ENCODE measurements around the gene SOX6. TPM values are rescaled to one million over a fixed set of nuclear protein-coding genes. Genes with fewer than 3 reads are reported as not detected.

SOX6 gene
- total RNA-seq, 2 experiments from 2014 or later: 0.20 TPM; not detected in 1

DNA sequence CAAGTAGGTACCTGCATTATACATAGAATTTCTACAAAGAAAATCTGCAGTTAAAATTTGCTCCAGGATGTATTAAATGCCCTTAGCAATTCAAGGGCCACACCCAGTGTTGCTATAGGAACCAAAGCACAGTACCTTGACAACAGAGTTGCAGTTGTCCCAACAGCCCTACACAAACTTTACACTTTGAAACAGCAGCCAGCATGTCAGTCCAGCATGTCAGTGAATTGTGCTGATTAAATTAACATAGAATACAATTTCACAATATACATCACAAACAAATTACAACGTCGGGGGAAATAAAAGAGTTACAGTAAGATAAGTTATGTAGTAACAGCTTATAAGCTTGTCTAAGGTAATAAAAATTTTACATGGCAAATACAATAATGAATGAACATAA is 389.2 kb downstream of the SOX6 start:
- intact Hi-C loops (cut with DNase I, micrococcal nuclease): no loop called here
- H3K36me3 ChIP-seq (ENCODE audit: insufficient read depth, low read length): no peaks in the 10 kb centered on the region
- no peak overlapping the region for H3K4me3 Mint-ChIP-seq
- no peaks in the 10 kb centered on the region for H3K9me3 ChIP-seq (ENCODE audit: control insufficient read depth in 1 of 2, insufficient read depth in 1 of 2, low read length in 2 of 2)
- ChIA-PET POLR2A (no interaction called here), CTCF (no interaction called here)
- H3K4me3 ChIP-seq (ENCODE audit: low read length): no peak overlapping the region
- H3K27me3 ChIP-seq (ENCODE audit: control insufficient read depth in 1 of 2, insufficient read depth in 2 of 2, low read length in 2 of 2): no peaks in the 10 kb centered on the region
- H3K9me3 Mint-ChIP-seq: no peaks in the 10 kb centered on the region
- no peaks in the 10 kb centered on the region for H3K36me3 Mint-ChIP-seq (ENCODE audit: low read depth)
- no peaks in the 10 kb centered on the region for H3K4me1 ChIP-seq (ENCODE audit: insufficient read depth, low read length)
- no peaks in the 10 kb centered on the region for H3K4me1 Mint-ChIP-seq (ENCODE audit: low read depth)
- DNase-seq: no peak
- no peak overlapping the region for H3K27ac ChIP-seq (ENCODE audit: low read depth in 1 of 2, low read length in 2 of 2)
- TF ChIP-seq, protein P1, sequence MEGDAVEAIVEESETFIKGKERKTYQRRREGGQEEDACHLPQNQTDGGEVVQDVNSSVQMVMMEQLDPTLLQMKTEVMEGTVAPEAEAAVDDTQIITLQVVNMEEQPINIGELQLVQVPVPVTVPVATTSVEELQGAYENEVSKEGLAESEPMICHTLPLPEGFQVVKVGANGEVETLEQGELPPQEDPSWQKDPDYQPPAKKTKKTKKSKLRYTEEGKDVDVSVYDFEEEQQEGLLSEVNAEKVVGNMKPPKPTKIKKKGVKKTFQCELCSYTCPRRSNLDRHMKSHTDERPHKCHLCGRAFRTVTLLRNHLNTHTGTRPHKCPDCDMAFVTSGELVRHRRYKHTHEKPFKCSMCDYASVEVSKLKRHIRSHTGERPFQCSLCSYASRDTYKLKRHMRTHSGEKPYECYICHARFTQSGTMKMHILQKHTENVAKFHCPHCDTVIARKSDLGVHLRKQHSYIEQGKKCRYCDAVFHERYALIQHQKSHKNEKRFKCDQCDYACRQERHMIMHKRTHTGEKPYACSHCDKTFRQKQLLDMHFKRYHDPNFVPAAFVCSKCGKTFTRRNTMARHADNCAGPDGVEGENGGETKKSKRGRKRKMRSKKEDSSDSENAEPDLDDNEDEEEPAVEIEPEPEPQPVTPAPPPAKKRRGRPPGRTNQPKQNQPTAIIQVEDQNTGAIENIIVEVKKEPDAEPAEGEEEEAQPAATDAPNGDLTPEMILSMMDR (IDR thresholded peaks at IDR 0.05): no peak
- no peak for ATAC-seq (ENCODE audit: poor library complexity)
- no peak overlapping the region for H3K27ac Mint-ChIP-seq
- H3K27me3 Mint-ChIP-seq: peaks cover 4% of the 10 kb centered on the region

DNA sequence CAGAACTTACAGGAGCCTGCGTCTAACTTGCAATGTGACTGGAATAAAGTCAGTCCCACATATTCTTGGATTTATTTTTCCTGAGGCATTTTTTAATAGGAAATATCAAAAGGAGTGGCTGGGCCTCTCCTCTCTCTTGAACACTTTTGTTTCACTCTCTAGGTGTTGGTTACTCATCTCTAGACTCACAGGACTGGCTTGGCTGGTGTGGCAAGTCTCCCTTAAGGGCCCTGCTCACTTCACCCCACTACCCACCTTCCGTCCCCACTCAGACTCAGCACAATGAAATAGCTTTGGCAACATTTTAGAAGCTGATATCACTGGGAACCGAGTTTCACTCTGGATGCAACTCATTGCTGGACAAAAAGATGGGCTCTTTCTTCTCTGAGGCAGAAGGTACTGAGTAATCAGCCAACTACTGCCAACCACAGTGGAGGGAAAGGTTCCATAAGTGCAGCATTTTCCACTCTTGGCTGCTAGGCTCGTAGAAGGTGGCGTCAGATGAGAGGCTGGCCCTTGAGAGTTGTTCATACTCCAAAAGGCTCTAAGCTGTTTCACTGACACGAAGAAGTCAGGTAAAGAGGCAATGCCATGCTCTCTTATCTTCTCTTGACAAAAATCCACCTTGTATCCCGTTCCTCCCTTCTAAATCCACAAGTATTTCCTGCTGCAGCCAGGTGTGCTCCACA is 390.6 kb downstream of the SOX6 start:
- Histone ChIP-seq H3K9me3 (ENCODE audit: control insufficient read depth in 1 of 2, insufficient read depth in 1 of 2, low read length in 2 of 2) (peaks cover 0 to 4% of the 10 kb centered on the region in 2 experiments), H3K27ac (ENCODE audit: low read depth in 1 of 2, low read length in 2 of 2) (no peak overlapping the region), H3K27me3 (ENCODE audit: control insufficient read depth in 1 of 2, insufficient read depth in 2 of 2, low read length in 2 of 2) (no peaks in the 10 kb centered on the region), H3K36me3 (ENCODE audit: insufficient read depth, low read length) (no peaks in the 10 kb centered on the region), H3K4me3 (ENCODE audit: low read length) (no peak overlapping the region), H3K4me1 (ENCODE audit: insufficient read depth, low read length) (no peaks in the 10 kb centered on the region)
- TF ChIP-seq, protein P1 (IDR thresholded peaks at IDR 0.05): no peak
- DNase-seq (no peak), ATAC-seq (ENCODE audit: poor library complexity) (no peak)
- ChIA-PET CTCF (no interaction called here), POLR2A (no interaction called here)
- H3K36me3 Mint-ChIP-seq (ENCODE audit: low read depth): no peaks in the 10 kb centered on the region
- H3K27me3 Mint-ChIP-seq: peaks cover 4% of the 10 kb centered on the region
- no peaks in the 10 kb centered on the region for H3K4me1 Mint-ChIP-seq (ENCODE audit: low read depth)
- intact Hi-C loops (cut with DNase I, micrococcal nuclease): no loop called here
- H3K27ac Mint-ChIP-seq: no peak overlapping the region
- no peaks in the 10 kb centered on the region for H3K9me3 Mint-ChIP-seq
- no peak overlapping the region for H3K4me3 Mint-ChIP-seq

DNA sequence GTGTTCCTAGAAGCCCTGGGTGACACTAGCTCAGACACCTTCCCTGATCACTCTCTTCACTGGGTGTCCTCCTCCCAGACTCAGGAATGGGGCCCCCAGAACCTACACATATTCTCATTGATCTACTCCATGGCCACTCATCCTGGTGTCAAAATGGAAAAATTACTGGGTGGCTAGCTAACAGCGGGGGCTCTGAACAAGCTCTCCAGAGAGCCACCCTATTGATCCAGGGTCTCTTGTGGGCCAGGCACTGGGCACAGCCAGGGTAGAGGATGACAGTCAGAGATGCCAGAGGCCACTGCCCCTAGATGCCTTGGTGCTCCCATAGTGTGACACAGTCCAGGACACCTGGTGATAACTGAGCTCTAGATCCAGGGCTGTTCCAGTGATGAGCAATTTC is 393.1 kb downstream of the SOX6 start:
- no peak overlapping the region for H3K27ac Mint-ChIP-seq
- H3K27me3 Mint-ChIP-seq: peaks cover 4% of the 10 kb centered on the region
- Histone ChIP-seq H3K27ac (ENCODE audit: low read depth in 1 of 2, low read length in 2 of 2) (no peak overlapping the region), H3K4me1 (ENCODE audit: insufficient read depth, low read length) (no peaks in the 10 kb centered on the region), H3K27me3 (ENCODE audit: control insufficient read depth in 1 of 2, insufficient read depth in 2 of 2, low read length in 2 of 2) (no peaks in the 10 kb centered on the region), H3K36me3 (ENCODE audit: insufficient read depth, low read length) (no peaks in the 10 kb centered on the region), H3K9me3 (ENCODE audit: control insufficient read depth in 1 of 2, insufficient read depth in 1 of 2, low read length in 2 of 2) (peaks cover 0 to 4% of the 10 kb centered on the region in 2 experiments), H3K4me3 (ENCODE audit: low read length) (no peak overlapping the region)
- H3K4me1 Mint-ChIP-seq (ENCODE audit: low read depth): no peaks in the 10 kb centered on the region
- H3K9me3 Mint-ChIP-seq: no peaks in the 10 kb centered on the region
- ATAC-seq (ENCODE audit: poor library complexity) (no peak), DNase-seq (no peak)
- no peak overlapping the region for H3K4me3 Mint-ChIP-seq
- no peaks in the 10 kb centered on the region for H3K36me3 Mint-ChIP-seq (ENCODE audit: low read depth)
- TF ChIP-seq, protein P1 (IDR thresholded peaks at IDR 0.05): no peak
- ChIA-PET POLR2A (no interaction called here), CTCF (no interaction called here)
- intact Hi-C loops (cut with DNase I, micrococcal nuclease): no loop called here
